ENCODE results near the gene NPSR1.
"Not testable (repeated sequence)": the region's sequence is repeated elsewhere in the genome, so short reads cannot be mapped to it uniquely, and the experiment has no call there.

Gene NPSR1, protein sequence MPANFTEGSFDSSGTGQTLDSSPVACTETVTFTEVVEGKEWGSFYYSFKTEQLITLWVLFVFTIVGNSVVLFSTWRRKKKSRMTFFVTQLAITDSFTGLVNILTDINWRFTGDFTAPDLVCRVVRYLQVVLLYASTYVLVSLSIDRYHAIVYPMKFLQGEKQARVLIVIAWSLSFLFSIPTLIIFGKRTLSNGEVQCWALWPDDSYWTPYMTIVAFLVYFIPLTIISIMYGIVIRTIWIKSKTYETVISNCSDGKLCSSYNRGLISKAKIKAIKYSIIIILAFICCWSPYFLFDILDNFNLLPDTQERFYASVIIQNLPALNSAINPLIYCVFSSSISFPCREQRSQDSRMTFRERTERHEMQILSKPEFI

DNA sequence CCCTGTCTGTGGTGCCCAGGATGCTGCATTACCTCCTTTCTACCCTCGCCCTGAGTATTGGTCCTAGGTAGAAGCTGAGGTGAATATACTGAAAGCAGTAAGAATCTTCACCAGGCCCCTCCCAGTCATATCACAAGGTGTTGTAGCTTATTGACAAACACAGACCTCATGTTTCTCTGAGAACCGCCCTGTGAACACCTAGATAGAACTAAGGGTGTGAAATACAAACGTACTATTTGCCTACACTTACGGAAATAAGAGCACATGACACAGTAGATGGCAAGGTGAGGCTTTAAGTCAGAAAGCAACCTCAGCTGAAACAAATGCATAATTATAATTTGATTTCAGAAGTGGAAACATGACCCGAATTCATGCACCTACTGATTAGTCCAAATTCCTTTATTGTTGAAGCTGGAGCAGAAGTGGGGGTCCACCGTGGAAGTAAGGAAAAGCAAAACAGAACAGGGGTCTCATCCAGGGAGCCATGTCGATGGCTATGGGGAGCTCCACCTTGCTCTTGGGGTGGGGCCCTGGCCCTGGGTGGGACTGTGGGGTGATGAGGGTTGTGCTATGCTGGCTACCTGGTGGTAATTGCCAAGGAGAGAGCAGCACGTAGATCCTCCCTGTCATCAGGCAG, at the start of gene NPSR1:
Gene NPSR1, plus strand, starts transcription at position 587 of the 637 bp plus-strand sequence. CDS start 195 bp downstream, outside the sequence.
- DNase-seq, result no peak

DNA sequence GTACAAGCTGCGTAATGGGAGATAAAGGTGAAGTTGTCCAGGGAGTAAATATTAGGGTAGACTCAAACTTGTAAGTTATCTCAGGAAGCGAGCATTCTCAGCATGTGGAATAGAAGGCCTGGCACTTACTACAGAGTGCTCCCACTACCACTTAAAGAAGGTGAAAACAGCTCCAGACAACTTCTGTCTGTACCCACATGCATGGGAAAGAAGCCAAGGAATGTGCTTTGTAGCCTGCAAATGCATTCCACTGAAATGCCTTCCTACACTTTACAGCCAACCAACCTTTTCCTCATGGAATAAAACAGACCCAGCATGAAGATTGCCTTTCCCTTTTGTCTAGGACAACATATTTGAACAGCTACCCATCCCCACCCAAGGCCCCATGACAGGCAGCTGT, 45.4 kb upstream of the NPSR1 start:
- DNase-seq, result no peak

DNA sequence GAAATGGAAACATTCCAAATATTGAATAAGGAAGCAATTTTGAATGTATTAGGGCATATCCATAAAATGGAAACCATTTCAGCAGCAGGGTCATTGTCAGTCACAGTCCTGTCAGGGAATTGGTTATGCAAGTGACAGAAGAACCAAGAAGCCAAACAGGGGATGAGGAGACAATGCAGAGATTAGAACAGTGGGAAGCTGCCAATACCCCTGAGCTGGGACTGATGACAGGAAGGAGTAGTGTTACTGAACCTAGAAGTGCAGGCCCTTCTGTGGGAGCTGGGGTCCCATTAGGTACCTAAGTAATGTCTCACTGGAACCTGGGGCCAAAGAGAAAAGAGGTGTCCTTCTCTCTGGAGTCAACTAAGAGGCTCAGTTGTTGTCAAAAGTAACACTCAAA, 37.6 kb upstream of the NPSR1 start:
- DNase-seq, result no peak

DNA sequence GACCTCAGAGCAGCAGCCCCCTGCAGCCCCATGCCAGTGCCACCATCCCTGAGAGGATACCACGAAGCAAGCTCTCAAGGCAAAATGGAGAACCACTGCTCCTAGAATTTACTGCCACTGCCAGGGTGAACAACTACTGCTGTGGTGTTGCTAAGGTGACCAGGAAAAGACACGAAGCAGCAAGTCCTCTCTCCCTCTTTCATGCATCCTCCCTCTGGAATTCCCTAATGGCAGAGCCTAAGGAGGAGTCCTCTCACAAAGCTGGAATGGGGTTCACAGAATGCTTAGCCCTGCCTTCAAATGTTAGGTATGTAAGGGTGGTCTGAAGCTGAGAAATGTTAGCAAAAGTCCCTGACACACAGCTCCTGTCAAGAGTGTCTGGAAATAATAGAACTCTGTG, 35.8 kb upstream of the NPSR1 start:
- DNase-seq, result no peak

DNA sequence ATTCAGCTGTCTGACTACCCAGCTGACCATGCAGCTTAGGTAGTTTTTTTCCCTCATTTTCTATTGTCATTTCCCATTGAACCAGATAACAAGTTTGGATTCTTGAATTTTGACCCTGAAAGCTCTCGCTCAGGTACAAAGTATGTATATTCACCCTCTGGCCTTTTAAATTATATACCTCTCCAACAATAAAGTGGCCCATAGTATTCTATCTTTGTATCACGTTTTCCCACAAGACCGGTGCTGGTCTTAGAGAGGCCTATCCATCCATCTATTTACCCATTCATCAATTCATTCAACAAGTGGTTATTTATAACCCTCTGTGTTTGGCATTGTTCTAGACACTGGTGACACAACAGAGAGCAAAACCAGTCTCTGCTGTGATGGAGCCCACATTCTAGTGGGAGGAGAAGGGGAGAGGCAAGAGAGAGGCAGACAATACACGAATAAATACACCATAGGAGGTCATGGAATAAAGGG, 35.2 kb upstream of the NPSR1 start:
- DNase-seq, result no peak

DNA sequence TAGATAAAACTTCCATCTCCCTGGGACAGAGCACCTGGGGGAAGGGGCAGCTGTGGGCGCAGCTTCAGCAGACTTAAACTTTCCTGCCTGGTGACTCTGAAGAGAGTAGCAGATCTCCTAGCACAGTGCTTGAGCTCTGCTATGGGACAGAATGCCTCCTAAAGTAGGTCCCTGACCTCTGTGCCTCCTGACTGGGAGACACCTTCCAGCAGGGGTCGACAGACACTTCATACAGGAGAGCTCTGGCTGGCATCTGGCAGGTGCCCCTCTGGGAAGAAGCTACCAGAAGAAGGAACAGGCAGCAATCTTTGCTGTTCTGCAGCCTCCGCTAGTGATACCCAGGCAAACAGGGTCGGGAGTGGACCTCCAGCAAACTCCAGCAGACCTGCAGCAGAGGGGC, 29.4 kb upstream of the NPSR1 start:
- DNase-seq, result not testable (repeated sequence)

DNA sequence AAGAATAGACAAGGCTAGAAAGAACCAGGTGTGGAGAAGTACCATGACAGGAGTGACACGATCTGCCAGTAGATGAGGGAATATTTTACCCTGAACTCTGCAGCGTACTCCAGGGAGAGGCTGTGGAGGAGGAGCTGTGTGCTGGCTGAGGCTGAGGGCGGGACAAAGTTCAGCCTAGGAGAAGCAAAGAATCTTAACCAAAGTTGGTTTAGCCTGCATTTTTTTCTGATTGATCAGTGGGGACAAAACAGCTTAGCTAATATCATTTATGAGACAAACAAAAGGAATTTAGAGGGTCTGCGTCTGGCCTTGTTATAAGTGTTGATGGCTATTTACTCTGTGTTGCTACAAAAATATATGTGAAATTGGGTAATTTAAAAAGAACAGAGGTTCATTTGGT, 5.2 kb upstream of the NPSR1 start:
- DNase-seq, result no peak

DNA sequence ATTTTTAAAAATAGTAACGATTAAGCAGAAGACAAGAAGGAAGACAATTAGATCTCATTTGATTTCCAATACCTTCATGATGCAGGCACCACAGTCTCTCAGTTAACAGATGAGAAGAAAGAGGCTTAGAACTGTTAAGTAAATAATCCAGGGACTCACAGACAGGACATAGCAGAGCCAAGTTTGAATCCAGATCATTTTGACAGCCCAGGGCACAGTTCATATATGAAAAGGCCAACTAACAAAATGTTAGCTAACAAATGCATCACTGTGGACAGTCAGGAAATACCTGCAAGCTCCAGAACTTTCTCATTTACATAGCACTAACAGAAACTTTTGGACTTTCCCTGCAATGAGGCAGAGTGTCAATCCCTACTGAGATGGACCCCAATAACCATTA, 4.2 kb upstream of the NPSR1 start:
- DNase-seq, result no peak

DNA sequence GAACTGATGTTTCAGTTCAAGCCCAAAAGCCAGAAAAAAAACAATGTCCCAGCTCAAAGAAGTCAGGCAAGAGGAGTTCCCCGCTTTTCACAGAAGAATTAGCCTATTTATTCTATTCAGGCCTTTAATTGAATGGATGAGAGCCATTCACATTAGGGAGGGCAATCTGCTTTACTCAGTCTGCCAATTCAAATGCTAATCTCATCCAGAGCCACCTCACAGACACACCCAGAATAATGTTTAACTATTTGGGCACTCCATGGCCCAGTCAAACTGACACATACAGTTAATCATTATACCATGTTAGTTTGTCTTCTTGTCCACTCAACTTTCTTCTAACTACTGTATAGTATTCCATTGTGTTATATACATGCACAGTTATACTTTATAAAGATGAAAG, 2.6 kb upstream of the NPSR1 start:
- DNase-seq, result no peak

DNA sequence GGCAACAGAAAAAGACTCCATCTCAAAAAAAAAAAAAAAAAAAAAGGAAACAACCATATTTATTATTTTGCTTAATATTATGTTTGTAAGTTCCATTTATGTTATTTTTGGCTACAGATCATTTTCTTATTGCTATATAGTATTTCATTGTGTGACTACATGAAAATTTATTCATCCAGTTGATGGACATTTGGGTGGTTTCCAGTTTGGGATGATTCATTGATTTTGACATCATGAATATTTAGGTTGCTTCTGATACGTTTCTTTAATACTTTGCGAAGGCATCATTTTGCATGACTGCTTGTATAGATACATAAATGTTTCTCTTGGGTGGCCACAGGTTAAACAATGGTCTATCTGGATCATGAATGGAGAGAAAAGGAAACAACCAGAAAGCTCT, 2.0 kb upstream of the NPSR1 start:
- no peak for DNase-seq

DNA sequence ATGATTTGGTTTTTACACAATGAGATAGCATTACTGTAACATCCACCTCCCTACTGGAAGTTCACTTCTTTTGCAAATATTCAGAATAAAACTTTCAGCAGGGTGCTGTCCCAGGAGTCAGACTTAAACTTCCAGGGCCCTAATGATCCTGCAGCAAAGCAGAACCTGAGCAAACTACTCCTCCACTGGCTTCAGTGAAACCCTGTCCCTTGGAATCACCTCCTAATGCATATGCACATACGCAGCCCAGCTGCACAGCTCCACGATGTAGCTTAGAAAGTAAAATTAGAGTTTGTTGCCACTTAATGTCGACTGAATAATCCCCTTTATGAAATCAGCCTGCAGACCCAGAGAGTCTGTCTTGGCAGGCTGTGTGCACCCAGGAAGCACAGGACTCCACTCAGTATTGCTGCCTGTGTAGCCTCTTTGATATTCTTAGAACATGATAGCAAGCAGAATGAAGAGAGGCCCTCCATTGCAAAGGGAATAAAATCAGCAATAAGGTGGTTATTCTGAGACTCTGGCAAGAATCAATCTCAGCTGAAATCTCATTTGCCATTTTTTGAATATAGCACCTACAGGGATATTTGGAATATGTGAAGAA, 1.6 kb downstream of the NPSR1 start:
- DNase-seq, result no peak

DNA sequence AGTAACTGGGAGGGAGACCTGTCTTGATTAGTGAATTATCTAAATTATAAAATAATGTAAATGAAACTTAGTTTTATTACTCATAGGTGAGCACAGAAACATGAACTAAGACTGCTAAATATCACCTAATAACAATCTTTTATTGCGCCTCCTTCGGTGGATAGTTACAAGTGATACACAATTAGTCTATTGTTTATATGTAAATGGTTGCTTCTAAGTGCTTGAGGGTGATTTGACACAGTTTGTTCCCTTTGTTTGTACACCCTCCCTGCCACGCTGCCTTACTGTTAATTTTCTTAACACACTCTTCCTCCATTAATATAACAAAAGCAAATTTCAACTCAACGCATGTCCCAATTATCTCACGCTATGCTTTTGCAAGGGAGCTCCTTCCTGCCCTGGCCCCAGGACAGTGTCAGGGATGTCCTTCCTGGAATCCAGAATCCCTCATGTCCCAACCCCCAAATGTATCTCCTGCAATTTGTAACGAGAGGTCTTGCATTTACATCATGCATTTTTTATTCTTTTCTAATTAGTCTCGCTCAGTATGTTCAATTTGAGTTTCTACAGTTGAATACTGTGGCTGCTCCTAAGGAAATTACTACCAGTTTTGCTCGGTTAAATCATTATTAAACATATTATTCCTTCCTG, 4.2 kb downstream of the NPSR1 start:
- DNase-seq, result no peak

DNA sequence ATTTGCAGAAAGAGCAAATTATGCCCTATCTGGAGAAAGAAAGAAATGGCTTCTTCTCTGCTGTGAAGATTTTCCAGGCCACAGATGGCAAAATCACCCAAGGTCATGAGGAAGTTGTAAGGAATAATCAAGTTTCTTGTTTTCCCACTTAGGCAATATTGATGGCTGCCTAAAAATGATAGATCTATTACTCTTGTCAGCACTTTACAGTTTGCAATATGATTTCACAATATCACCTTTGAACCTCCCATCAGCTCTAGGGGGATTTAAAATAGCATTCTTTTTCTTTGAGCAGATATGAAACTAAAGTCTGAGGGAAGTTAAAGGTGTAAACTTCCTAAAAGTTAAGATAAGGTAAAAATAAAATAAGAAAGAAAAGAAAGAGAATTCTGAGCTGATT, 6.7 kb downstream of the NPSR1 start:
- DNase-seq, result no peak

DNA sequence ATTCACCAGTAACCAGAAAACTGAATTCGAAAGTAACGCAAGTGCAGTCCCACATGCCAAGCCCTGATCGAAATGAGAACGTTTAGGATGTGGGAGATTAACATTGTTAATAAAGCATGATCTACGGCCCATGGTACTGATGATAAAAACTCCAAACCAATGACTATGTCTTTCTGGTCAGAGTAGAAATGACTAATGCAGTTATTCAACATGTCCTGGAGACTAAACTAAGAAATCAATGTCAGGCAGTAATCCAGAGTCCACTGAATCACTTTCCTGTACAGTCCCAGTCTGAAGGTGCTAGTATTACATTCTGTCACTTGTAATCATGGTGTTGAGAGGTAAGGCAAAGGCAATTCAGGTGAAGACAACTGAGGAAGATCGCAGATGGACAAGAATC, 14.4 kb downstream of the NPSR1 start:
- DNase-seq, result no peak

DNA sequence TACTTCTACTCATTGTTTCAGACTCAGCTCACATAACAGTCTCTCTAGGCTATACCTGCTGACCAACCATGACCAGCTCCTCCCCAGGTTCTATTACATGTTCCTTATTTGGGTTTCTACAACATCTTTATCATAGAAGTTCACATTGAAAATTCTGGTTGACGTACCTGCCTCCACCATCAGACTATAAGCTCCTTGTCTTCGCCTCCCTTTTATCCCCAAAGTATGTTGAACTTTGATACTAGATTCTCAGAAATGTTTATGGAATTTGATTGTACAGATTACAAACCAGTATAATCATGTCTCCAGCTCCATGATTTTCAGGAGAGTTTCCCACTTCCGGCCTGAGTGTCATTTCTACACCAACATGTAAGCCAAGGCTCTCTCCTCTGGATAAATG, 15.0 kb downstream of the NPSR1 start:
- DNase-seq, result no peak

DNA sequence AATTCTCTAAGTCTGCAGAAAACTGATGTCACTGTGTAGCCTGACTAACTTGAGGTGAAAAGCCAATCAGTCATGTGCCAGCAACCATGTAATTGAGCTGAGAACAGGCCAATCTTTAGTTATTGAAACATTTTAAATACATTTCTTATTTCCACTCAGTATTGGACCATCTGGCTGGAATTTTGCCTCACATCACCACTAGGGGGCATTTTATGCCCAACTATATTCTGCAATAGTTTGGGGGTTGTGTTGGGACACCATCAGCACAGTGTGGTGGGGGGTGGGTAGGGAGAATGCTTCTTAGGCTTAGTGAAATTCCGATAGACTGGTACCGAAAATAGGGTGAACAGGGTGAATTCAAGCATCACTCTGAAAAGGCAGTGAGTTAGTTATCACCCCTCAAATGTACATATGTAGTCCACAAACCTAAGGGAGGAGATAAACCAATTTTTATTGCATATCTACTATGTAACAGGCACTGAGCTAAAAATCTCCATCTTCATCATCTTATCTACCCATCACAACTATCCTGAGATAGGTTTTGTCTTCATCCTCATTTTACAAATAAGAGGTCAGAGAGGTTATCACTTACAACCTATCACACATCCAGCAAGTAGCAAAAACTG, 17.8 kb downstream of the NPSR1 start:
- no peak for DNase-seq

DNA sequence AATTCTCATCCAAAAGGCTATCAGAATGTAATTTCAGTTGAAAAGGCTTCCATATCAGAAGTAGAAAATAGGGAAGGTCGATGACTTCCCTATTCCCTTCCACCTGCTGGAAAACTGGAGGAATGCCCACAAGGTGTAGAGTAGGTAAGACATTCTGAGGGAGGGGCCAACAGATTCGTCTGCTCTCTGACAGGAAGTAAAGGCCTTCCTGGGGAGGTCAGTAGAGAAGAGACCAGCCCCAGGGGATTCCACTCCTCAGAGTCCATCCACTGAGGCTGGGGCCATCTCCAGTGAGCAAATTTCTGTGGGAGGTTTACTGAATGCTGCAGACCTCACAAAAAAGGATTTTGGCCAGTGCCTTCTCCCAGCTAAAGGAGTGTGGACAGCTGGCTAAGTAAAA, 19.5 kb downstream of the NPSR1 start:
- DNase-seq, result no peak

DNA sequence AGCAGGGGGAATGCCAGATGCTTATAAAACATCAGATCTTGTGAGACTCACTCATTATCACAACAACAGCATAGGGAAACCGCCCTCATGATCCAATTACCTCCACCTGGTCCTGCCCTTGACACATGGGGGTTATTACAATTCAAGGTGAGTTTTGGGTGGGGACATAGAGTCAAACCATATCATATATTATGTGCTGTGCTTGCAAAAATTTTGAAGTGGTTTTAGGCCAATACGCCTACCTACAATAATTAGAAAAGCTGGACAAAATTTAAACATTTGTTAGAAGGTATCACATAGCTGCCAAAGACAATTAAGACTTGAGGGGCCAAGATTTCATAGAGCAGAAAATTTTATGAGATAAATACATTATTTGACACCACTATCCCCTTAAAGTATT, 29.5 kb downstream of the NPSR1 start:
- no peak for DNase-seq

DNA sequence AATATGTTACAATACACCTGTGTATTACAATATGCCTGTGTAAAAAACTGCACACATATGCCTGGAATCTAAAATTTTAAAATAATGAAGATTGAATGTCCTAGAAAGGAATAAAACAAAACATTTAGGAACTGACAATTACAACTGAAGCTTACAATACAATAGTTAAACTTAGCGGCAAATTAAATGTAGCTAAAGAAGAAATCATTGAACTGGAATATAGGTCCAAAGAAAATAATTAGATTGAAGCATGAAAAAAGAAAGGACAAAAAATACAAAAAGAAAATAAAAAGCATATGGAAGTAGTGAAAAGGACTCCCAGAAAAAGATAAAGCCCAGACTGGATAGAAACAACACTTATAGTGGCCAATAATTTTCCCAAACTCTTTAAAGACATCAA, 38.4 kb downstream of the NPSR1 start:
- DNase-seq, result no peak

DNA sequence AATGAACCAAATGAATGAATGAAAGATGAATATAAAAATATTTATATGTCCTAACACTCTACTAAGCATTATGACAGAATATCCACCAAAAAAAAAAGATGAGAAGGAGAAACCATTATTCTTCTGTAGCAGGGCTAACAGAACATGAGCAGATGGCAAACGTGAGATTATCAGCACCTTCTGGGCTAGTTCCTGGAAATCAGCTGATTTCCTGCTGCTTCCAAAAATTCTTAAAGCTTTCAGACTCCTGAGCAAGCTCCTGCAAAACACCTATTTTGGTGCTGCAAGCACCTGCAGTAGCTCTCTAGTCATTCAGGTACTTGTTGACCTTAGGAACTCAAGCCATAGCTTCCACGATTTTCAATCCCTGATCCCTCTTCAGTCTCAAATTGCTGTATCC, 51.8 kb downstream of the NPSR1 start:
- DNase-seq, result no peak

DNA sequence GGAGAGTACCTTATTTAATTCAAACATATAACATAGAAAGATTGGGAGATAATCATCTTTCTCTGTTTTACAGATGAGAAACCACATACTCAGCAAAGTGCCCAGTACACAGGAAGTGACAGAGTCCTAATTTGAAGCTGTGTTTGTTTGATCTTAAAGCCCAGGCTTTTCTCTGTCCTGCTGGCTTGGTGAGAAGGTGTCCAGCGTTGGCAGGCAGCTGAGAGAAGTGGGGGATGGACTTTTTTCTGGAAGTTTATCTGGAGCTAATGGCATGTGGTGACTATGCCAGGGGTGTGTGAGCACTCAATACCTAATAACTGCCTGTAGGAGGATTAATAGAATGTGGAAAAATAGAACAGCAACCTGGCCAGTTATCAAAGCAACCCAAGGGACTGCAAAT, 60.8 kb downstream of the NPSR1 start:
- no peak for DNase-seq

DNA sequence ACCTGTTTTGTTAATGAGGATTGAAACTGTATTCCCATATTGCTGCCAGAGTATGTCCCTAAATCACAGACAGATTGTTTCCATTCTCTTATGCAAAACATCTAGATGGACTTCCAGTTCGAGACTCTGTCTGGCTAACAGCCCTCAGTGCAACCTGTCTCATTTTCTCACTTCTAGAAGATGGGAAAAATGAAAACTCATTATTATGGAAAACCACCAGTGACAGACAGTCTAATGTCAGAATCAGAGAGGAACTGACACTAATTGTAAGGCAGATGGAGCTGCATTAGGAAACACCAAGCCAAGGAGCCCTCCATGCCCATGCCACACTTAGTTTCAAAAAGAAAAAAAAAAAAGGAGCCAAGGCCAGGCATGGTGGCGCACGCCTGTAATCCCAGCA, 61.6 kb downstream of the NPSR1 start:
- no peak for DNase-seq

DNA sequence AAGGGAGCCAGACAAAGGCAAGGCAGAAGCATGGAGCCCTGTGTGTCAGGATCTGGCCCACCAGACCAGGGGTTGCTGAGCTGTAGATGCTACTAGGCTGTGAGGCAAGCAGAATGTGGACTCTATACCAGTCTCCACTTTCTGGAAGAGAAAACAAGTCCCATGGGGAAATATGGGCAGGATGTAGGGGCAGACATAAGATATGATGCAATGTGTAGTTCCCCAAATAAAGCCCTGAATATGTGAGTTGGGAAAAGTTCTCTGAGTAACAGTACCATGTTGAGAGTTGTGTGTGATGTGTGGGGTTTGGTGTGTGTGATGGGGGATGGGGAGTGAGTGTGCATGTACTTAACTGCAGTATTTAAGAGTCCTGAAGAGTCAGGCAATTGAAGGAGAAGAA, 62.3 kb downstream of the NPSR1 start:
- no peak for DNase-seq
